Measurements from ENCODE around the gene TRAF4.

The TRAF4 gene

GRCh38 chr17:28738680-28739384 lies 5.0 kb upstream of the TRAF4 start:
- no peak overlapping the region for H3K27ac ChIP-seq (ENCODE audit: low read length)
- no peaks in the 10 kb centered on the region; the same call in 1 of the 2 replicates for H3K4me1 ChIP-seq (ENCODE audit: insufficient read depth, low read length)

GRCh38 chr17:28740406-28741357 lies 3.1 kb upstream of the TRAF4 start:
- Histone ChIP-seq H3K4me3 (ENCODE audit: low read length) (no peak overlapping the region), H3K27me3 (ENCODE audit: insufficient read depth, low read length) (no peaks in the 10 kb centered on the region), H3K27ac (ENCODE audit: low read length) (no peak overlapping the region), H3K4me1 (ENCODE audit: insufficient read depth, low read length) (peaks cover under 1% of the 10 kb centered on the region; the same call in 1 of the 2 replicates), H3K9ac (ENCODE audit: low read depth, low read length) (no peak overlapping the region), H3K36me3 (ENCODE audit: insufficient read depth, low read depth, low read length) (peaks cover 29% of the 10 kb centered on the region), H3K9me3 (ENCODE audit: insufficient read depth, low read depth, low read length) (no peaks in the 10 kb centered on the region)

More at GRCh38 chr17:28738680-28739384, 5.0 kb upstream of the TRAF4 start:
- H3K36me3 ChIP-seq (ENCODE audit: insufficient read depth, low read depth, low read length) = peaks cover 36% of the 10 kb centered on the region
- H3K9me3 ChIP-seq (ENCODE audit: insufficient read depth, low read depth, low read length) = no peaks in the 10 kb centered on the region
- no peaks in the 10 kb centered on the region for H3K27me3 ChIP-seq (ENCODE audit: insufficient read depth, low read length)
- H3K4me3 ChIP-seq (ENCODE audit: low read length) = no peak overlapping the region
- no peak overlapping the region for H3K9ac ChIP-seq (ENCODE audit: low read depth, low read length)

- H3K4me3 ChIP-seq (ENCODE audit: low read length) = no peak overlapping the region
- H3K36me3 ChIP-seq (ENCODE audit: insufficient read depth, low read depth, low read length) = peaks cover 38% of the 10 kb centered on the region
- H3K9ac ChIP-seq (ENCODE audit: low read depth, low read length) = no peak overlapping the region
- no peaks in the 10 kb centered on the region for H3K9me3 ChIP-seq (ENCODE audit: insufficient read depth, low read depth, low read length)
- H3K27me3 ChIP-seq (ENCODE audit: insufficient read depth, low read length) = no peaks in the 10 kb centered on the region
- no peak overlapping the region for H3K27ac ChIP-seq (ENCODE audit: low read length)
- H3K4me1 ChIP-seq (ENCODE audit: insufficient read depth, low read length) = peaks cover 10% of the 10 kb centered on the region
Observed at GRCh38 chr17:28741358-28742349, 2.2 kb upstream of the TRAF4 start.

- Histone ChIP-seq H3K9me3 (ENCODE audit: insufficient read depth, low read depth, low read length) (no peaks in the 10 kb centered on the region), H3K4me1 (ENCODE audit: insufficient read depth, low read length) (peaks cover 14% of the 10 kb centered on the region), H3K27ac (ENCODE audit: low read length) (peak overlapping the region; percentile 67), H3K36me3 (ENCODE audit: insufficient read depth, low read depth, low read length) (peaks cover 47% of the 10 kb centered on the region), H3K4me3 (ENCODE audit: low read length) (peak overlapping the region; percentile 87), H3K9ac (ENCODE audit: low read depth, low read length) (peak overlapping the region; percentile 96), H3K27me3 (ENCODE audit: insufficient read depth, low read length) (no peaks in the 10 kb centered on the region)
Observed at GRCh38 chr17:28744104-28744971, 527 bp downstream of the TRAF4 start.

GRCh38 chr17:28744972-28745785 lies 1.4 kb downstream of the TRAF4 start:
- H3K27ac ChIP-seq (ENCODE audit: low read length) = peak overlapping the region; percentile 67
- H3K4me3 ChIP-seq (ENCODE audit: low read length) = peak overlapping the region; percentile 87
- peaks cover 14% of the 10 kb centered on the region for H3K4me1 ChIP-seq (ENCODE audit: insufficient read depth, low read length)
- H3K36me3 ChIP-seq (ENCODE audit: insufficient read depth, low read depth, low read length) = peaks cover 54% of the 10 kb centered on the region
- no peaks in the 10 kb centered on the region for H3K27me3 ChIP-seq (ENCODE audit: insufficient read depth, low read length)
- no peaks in the 10 kb centered on the region for H3K9me3 ChIP-seq (ENCODE audit: insufficient read depth, low read depth, low read length)
- H3K9ac ChIP-seq (ENCODE audit: low read depth, low read length) = peak overlapping the region; percentile 96

GRCh38 chr17:28745786-28746411 lies 2.1 kb downstream of the TRAF4 start:
- Histone ChIP-seq H3K27me3 (ENCODE audit: insufficient read depth, low read length) (no peaks in the 10 kb centered on the region), H3K4me1 (ENCODE audit: insufficient read depth, low read length) (peaks cover 14% of the 10 kb centered on the region), H3K4me3 (ENCODE audit: low read length) (peak overlapping the region; percentile 87), H3K9ac (ENCODE audit: low read depth, low read length) (peak overlapping the region; percentile 96), H3K27ac (ENCODE audit: low read length) (peak overlapping the region; percentile 67), H3K36me3 (ENCODE audit: insufficient read depth, low read depth, low read length) (peaks cover 58% of the 10 kb centered on the region), H3K9me3 (ENCODE audit: insufficient read depth, low read depth, low read length) (no peaks in the 10 kb centered on the region)

GRCh38 chr17:28746611-28747050 lies 2.8 kb downstream of the TRAF4 start:
- peak overlapping the region; percentile 67 for H3K27ac ChIP-seq (ENCODE audit: low read length)
- peak overlapping the region; percentile 96; the same call in 1 of the 2 replicates for H3K9ac ChIP-seq (ENCODE audit: low read depth, low read length)
- peak overlapping the region; percentile 87 for H3K4me3 ChIP-seq (ENCODE audit: low read length)
- peaks cover 14% of the 10 kb centered on the region for H3K4me1 ChIP-seq (ENCODE audit: insufficient read depth, low read length)
- H3K9me3 ChIP-seq (ENCODE audit: insufficient read depth, low read depth, low read length) = no peaks in the 10 kb centered on the region
- H3K36me3 ChIP-seq (ENCODE audit: insufficient read depth, low read depth, low read length) = peaks cover 64% of the 10 kb centered on the region
- no peaks in the 10 kb centered on the region for H3K27me3 ChIP-seq (ENCODE audit: insufficient read depth, low read length)

GRCh38 chr17:28747051-28747691 lies 3.4 kb downstream of the TRAF4 start:
- no peaks in the 10 kb centered on the region for H3K27me3 ChIP-seq (ENCODE audit: insufficient read depth, low read length)
- H3K9me3 ChIP-seq (ENCODE audit: insufficient read depth, low read depth, low read length) = no peaks in the 10 kb centered on the region
- peak overlapping the region; percentile 96 for H3K9ac ChIP-seq (ENCODE audit: low read depth, low read length)
- peaks cover 67% of the 10 kb centered on the region for H3K36me3 ChIP-seq (ENCODE audit: insufficient read depth, low read depth, low read length)
- peak overlapping the region; percentile 87; the same call in 1 of the 2 replicates for H3K4me3 ChIP-seq (ENCODE audit: low read length)
- H3K4me1 ChIP-seq (ENCODE audit: insufficient read depth, low read length) = peaks cover 14% of the 10 kb centered on the region
- peak overlapping the region; percentile 67 for H3K27ac ChIP-seq (ENCODE audit: low read length)
